ENCODE measurements around the gene FLT3LG.

GRCh38 chr19:49492573-49493405, 18.8 kb downstream of the FLT3LG start:
- TF ChIP-seq, protein P1, sequence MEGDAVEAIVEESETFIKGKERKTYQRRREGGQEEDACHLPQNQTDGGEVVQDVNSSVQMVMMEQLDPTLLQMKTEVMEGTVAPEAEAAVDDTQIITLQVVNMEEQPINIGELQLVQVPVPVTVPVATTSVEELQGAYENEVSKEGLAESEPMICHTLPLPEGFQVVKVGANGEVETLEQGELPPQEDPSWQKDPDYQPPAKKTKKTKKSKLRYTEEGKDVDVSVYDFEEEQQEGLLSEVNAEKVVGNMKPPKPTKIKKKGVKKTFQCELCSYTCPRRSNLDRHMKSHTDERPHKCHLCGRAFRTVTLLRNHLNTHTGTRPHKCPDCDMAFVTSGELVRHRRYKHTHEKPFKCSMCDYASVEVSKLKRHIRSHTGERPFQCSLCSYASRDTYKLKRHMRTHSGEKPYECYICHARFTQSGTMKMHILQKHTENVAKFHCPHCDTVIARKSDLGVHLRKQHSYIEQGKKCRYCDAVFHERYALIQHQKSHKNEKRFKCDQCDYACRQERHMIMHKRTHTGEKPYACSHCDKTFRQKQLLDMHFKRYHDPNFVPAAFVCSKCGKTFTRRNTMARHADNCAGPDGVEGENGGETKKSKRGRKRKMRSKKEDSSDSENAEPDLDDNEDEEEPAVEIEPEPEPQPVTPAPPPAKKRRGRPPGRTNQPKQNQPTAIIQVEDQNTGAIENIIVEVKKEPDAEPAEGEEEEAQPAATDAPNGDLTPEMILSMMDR (IDR thresholded peaks at IDR 0.05): no peak
- TF ChIP-seq POLR2A (IDR thresholded peaks at IDR 0.05): no peak

Data from vagina (tissue), 2 donors.